ENCODE data around the gene PCA3. TPM values are rescaled to one million over a fixed set of nuclear protein-coding genes. Genes with fewer than 3 reads are reported as not detected.

Gene PCA3
- polyA plus RNA-seq, 1 donor from 2014 or later = not detected

- Mint-ChIP-seq H3K4me1 (peaks cover 0 to 1% (median 0%) of the 10 kb centered on the region in 3 donors), H3K4me3 (no peak overlapping the region), H3K27ac (no peak overlapping the region), H3K9me3 (no peaks in the 10 kb centered on the region), H3K36me3 (peaks cover 1% of the 10 kb centered on the region), H3K27me3 (peaks cover 4% of the 10 kb centered on the region)
Observed at GRCh38 chr9:76787677-76788076, 23.4 kb downstream of the PCA3 start.

DNA sequence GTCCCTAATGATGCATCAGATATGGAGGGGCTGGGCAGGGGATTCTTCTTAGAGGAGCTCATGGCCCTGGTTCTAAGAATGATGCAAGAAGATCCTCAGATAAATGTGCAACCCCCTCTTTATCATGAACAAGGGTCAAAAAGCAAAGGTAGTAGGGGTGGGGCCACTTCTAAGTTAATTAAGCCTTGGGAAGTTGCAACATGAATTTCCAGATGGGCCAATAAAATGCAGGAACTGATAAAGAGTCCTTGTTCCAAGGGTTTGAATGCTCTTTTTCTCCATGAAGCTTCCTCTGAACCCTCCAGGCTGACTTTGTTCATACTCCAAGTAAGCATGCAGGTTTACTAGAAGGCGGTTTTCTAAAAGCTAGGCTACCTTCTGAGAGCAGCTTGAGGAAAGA is 25.6 kb downstream of the PCA3 start:
- Mint-ChIP-seq H3K4me1 (peaks cover 0 to 1% (median 0%) of the 10 kb centered on the region in 3 donors), H3K27me3 (peaks cover 3% of the 10 kb centered on the region), H3K9me3 (no peaks in the 10 kb centered on the region), H3K36me3 (no peaks in the 10 kb centered on the region), H3K27ac (no peak overlapping the region), H3K4me3 (no peak overlapping the region)

DNA sequence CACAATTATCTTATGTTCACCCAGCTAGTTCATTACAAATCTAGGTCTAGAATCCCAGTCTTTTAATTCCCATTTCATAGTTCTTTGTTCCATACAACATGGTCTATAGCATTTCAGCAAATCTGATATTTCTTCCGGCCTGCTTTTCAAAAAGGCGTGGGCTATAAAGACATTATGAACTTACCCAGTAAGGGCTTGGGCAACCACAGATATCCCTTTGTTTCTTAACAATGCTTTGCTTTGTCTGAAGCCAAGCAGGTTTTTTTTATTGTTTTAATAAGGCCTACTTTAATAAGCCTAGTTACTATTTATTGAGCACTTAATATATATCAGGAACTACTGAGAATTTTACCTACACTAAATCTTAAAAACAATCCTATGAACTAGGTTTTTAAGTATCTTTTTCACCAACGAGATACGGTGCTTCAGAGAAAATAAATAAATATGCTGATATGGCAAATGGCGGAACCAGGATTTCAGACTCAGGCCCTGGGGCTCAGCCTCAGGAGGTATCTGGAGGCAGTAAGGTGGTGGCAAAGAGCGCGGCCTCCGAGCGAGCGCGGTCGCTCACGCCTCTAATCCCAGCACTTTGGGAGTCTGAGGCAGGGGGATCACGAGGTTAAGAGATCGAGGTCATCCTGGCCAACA is 29.7 kb downstream of the PCA3 start:
- no peak overlapping the region for H3K27ac Mint-ChIP-seq
- H3K9me3 Mint-ChIP-seq = no peaks in the 10 kb centered on the region
- H3K36me3 Mint-ChIP-seq = no peaks in the 10 kb centered on the region
- H3K4me1 Mint-ChIP-seq = peaks cover 0 to 4% (median 2%) of the 10 kb centered on the region in 3 donors
- H3K27me3 Mint-ChIP-seq = no peaks in the 10 kb centered on the region
- H3K4me3 Mint-ChIP-seq = no peak overlapping the region

DNA sequence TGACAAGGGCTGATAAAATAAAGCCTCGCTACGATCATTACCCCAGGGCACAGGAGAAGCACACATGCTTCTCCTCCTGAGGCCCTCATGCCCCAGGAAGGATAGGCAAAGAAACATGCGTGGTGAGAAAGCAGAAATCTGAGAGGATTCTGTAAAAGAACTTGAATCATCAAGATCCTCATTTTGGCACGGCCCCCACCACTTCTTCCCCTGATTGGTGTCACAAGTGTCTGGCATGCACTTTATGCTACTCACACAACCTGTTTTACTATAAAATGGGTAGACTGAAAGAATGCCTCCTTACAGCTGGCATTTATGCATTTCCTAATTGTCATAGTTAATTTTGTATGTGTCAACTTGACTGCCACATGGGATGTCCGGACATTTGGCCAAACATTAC is 32.1 kb downstream of the PCA3 start:
- H3K36me3 Mint-ChIP-seq = no peaks in the 10 kb centered on the region
- H3K9me3 Mint-ChIP-seq = no peaks in the 10 kb centered on the region
- H3K4me1 Mint-ChIP-seq = peaks cover 0 to 4% (median 2%) of the 10 kb centered on the region in 3 donors
- H3K4me3 Mint-ChIP-seq = no peak overlapping the region
- no peak overlapping the region for H3K27ac Mint-ChIP-seq
- H3K27me3 Mint-ChIP-seq = peaks cover 2% of the 10 kb centered on the region

DNA sequence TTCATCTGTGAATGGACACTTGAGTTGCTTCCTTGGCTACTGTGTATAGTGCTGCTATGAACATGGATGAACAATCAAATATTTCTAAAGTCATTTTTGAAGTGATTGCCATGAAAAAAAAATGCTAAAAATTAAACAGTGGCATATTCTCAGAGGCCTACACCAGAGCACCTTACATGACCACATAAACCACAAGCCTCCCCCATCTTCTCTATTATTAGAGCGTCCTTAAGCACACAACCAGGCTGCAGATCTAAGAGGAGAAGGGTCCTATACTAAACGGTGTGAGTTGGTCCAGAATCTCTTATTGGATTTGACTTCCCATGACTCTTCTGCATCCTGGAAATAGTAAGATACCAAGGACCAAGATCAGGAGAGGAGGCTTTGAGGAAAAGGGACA is 34.3 kb downstream of the PCA3 start:
- Mint-ChIP-seq H3K9me3 (no peaks in the 10 kb centered on the region), H3K36me3 (no peaks in the 10 kb centered on the region), H3K4me3 (no peak overlapping the region), H3K27me3 (peaks cover 3% of the 10 kb centered on the region), H3K4me1 (peaks cover 0 to 4% (median 2%) of the 10 kb centered on the region in 3 donors), H3K27ac (no peak overlapping the region)

GRCh38 chr9:76799473-76799872 is 35.2 kb downstream of the PCA3 start:
- Mint-ChIP-seq H3K36me3 (no peaks in the 10 kb centered on the region), H3K4me1 (peaks cover 0 to 4% (median 2%) of the 10 kb centered on the region in 3 donors), H3K27me3 (peaks cover 5% of the 10 kb centered on the region), H3K9me3 (no peaks in the 10 kb centered on the region), H3K4me3 (no peak overlapping the region), H3K27ac (no peak overlapping the region)

- no peaks in the 10 kb centered on the region for H3K9me3 Mint-ChIP-seq
- peaks cover 5% of the 10 kb centered on the region for H3K27me3 Mint-ChIP-seq
- H3K4me3 Mint-ChIP-seq = no peak overlapping the region
- no peaks in the 10 kb centered on the region for H3K36me3 Mint-ChIP-seq
- no peak overlapping the region for H3K27ac Mint-ChIP-seq
- H3K4me1 Mint-ChIP-seq = peaks cover 0 to 4% (median 2%) of the 10 kb centered on the region in 3 donors
Observed at GRCh38 chr9:76800901-76801300, 36.7 kb downstream of the PCA3 start.

GRCh38 chr9:76803083-76803482 is 38.8 kb downstream of the PCA3 start:
- Mint-ChIP-seq H3K9me3 (no peaks in the 10 kb centered on the region), H3K27ac (no peak overlapping the region), H3K27me3 (peaks cover 5% of the 10 kb centered on the region), H3K4me3 (no peak overlapping the region), H3K36me3 (no peaks in the 10 kb centered on the region), H3K4me1 (peaks cover 0 to 4% (median 2%) of the 10 kb centered on the region in 3 donors)

GRCh38 chr9:76803762-76804161 is 39.5 kb downstream of the PCA3 start:
- H3K9me3 Mint-ChIP-seq = no peaks in the 10 kb centered on the region
- no peak overlapping the region for H3K4me3 Mint-ChIP-seq
- H3K27me3 Mint-ChIP-seq = peaks cover 5% of the 10 kb centered on the region
- no peaks in the 10 kb centered on the region for H3K36me3 Mint-ChIP-seq
- H3K4me1 Mint-ChIP-seq = no peaks in the 10 kb centered on the region
- H3K27ac Mint-ChIP-seq = no peak overlapping the region

GRCh38 chr9:76808636-76809035 is 44.4 kb downstream of the PCA3 start:
- Mint-ChIP-seq H3K4me3 (peak overlapping the region in 1 of 4 donors; percentile 28), H3K9me3 (no peaks in the 10 kb centered on the region), H3K4me1 (no peaks in the 10 kb centered on the region), H3K27me3 (peaks cover 7% of the 10 kb centered on the region), H3K36me3 (no peaks in the 10 kb centered on the region), H3K27ac (no peak overlapping the region)

DNA sequence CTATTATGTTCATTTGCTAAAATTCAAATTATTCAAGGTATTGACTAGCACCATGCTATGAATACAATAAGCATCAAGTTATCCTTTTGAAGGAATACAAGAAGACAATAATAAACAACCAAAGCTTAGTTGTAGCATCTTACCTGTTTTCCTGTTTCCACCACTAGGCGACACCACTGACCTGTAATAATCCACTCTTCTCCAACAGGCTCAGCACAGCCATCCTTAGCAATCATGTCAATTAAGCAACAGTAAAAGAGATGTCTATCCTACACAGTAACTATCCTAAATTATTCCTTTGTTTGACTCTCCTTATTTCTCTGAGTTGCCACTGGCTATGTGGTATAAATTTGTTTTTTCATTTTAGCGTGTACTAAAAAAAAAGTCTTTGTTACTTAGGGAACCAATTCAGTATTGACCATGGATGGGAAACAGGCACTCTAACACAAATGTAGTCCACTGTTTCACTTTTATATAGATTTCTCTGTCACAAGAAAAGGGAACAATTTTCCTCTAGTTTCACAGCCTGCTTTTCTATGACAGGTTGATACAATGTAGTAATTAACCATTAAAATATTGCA is 46.2 kb downstream of the PCA3 start:
- Mint-ChIP-seq H3K27ac (no peak overlapping the region), H3K36me3 (no peaks in the 10 kb centered on the region)

GRCh38 chr9:76812591-76812990 is 48.4 kb downstream of the PCA3 start:
- Mint-ChIP-seq H3K9me3 (no peaks in the 10 kb centered on the region), H3K36me3 (no peaks in the 10 kb centered on the region), H3K4me1 (no peaks in the 10 kb centered on the region), H3K27ac (no peak overlapping the region), H3K27me3 (peaks cover 5% of the 10 kb centered on the region), H3K4me3 (no peak overlapping the region)

More for the DNA sequence above, 46.2 kb downstream of the PCA3 start:
- Mint-ChIP-seq H3K9me3 (no peaks in the 10 kb centered on the region), H3K27me3 (peaks cover 5% of the 10 kb centered on the region), H3K4me1 (no peaks in the 10 kb centered on the region), H3K4me3 (no peak overlapping the region)

GRCh38 chr9:76817489-76817888 is 53.3 kb downstream of the PCA3 start:
- Mint-ChIP-seq H3K4me1 (peaks cover 0 to 1% (median 0%) of the 10 kb centered on the region in 3 donors), H3K27me3 (no peaks in the 10 kb centered on the region), H3K9me3 (no peaks in the 10 kb centered on the region), H3K27ac (no peak overlapping the region), H3K4me3 (no peak overlapping the region), H3K36me3 (no peaks in the 10 kb centered on the region)

GRCh38 chr9:76818271-76818670 is 54.0 kb downstream of the PCA3 start:
- no peak overlapping the region for H3K27ac Mint-ChIP-seq
- no peaks in the 10 kb centered on the region for H3K36me3 Mint-ChIP-seq
- H3K27me3 Mint-ChIP-seq = no peaks in the 10 kb centered on the region
- peaks cover 0 to 1% (median 0%) of the 10 kb centered on the region in 3 donors for H3K4me1 Mint-ChIP-seq
- no peaks in the 10 kb centered on the region for H3K9me3 Mint-ChIP-seq
- H3K4me3 Mint-ChIP-seq = no peak overlapping the region

DNA sequence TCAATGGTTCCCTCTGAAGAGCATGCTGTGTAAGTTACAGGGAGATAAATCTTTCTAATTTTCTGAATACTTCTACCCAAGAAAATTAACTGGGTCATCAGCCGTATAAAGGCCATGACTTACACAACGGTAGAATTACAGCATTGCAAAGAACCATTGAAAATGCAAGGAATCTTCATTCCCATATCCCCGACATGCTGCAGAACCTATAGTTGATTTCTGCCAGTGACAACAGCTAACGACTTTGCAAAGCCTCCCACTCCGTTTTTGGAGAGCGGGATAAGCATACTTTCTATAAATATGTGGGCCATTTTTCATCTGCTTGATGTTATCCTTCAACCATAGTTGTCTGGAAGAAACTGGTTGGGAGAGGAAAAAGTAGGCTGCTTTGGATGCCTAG is 56.2 kb downstream of the PCA3 start:
- Mint-ChIP-seq H3K27ac (no peak overlapping the region), H3K4me3 (no peak overlapping the region), H3K27me3 (no peaks in the 10 kb centered on the region), H3K9me3 (no peaks in the 10 kb centered on the region), H3K36me3 (no peaks in the 10 kb centered on the region), H3K4me1 (peaks cover 0 to 1% (median 0%) of the 10 kb centered on the region in 3 donors)

All from IgD-negative memory B cell (primary cell).